Vagina (tissue), 2 donors: Measurements from ENCODE around the gene AGPAT2. TPM values are rescaled to one million over a fixed set of nuclear protein-coding genes. Genes with fewer than 3 reads are reported as not detected.

Experiments used
- DNase-seq, 2 donors: peaks; one replicate each; pipeline ENCODE4 v3.0.0-alpha.2; 2017; ENCODE audit errors: extremely low spot score in 2 of 2
- H3K27ac ChIP-seq: fragments of 200-600 bp; sonication (generic); one replicate; pipeline ENCODE4 v1.5.1; 2019
- H3K27me3 ChIP-seq: fragments of 200-600 bp; sonication (generic); one replicate; pipeline ENCODE4 v1.5.1; 2019
- H3K36me3 ChIP-seq, 2 donors: fragments of 200-600 bp; sonication (generic); one replicate each; pipeline ENCODE4 v1.5.1; 2017 to 2019
- H3K4me1 ChIP-seq: fragments of 200-600 bp; sonication (generic); one replicate; pipeline ENCODE4 v1.5.1; 2019
- H3K4me3 ChIP-seq, 2 donors: fragments of 200-600 bp; sonication (generic); 1 replicate in 1 of 2; 2 replicates in 1 of 2; pipeline ENCODE4 v1.5.1; 2016 to 2019
- H3K9me3 ChIP-seq: fragments of 200-600 bp; sonication (generic); one replicate; pipeline ENCODE4 v1.5.1; 2019
- POLR2A ChIP-seq, 2 donors: fragments of 450-650 bp; IDR thresholded peaks; one replicate each; pipeline ENCODE4 v1.6.1; 2017; ENCODE audit warnings: antibody characterized with exemption in 2 of 2, mild to moderate bottlenecking in 2 of 2, moderate library complexity in 2 of 2
- POLR2AphosphoS5 ChIP-seq, 2 donors: sonication (generic); formaldehyde crosslinking; IDR thresholded peaks; one replicate each; pipeline ENCODE4 v1.9.0; 2017; ENCODE audit warnings: antibody characterized with exemption in 2 of 2, mild to moderate bottlenecking in 2 of 2, low read depth in 1 of 2; ENCODE audit not compliant: insufficient read depth in 1 of 2
- intact Hi-C: fragments of 100-400 bp; cut with DNase I; formaldehyde crosslinking; loops from one replicate; pipeline ENCODE4 v1.15.1; 2023
- total RNA-seq: library from RNA; depleted of rRNA; stranded (reverse); fragments of >200 nt; gene quantifications from one replicate; pipeline ENCODE4 v1.2.3, GENCODE V29; 2016
- TF ChIP-seq, protein P1 (sequence below), 3 experiments: fragments of 450-650 bp in 2 of 3; fragments of 200-600 bp in 1 of 3; sonication (generic) in 1 of 3; IDR thresholded peaks; one replicate each; pipeline ENCODE4 v1.5.1; 2017 to 2019; ENCODE audit warnings: antibody characterized with exemption in 3 of 3, mild to moderate bottlenecking in 2 of 3, moderate library complexity in 2 of 3

AGPAT2 gene
- total RNA-seq, 1 donor from 2014 or later, result 87.2 TPM

DNA sequence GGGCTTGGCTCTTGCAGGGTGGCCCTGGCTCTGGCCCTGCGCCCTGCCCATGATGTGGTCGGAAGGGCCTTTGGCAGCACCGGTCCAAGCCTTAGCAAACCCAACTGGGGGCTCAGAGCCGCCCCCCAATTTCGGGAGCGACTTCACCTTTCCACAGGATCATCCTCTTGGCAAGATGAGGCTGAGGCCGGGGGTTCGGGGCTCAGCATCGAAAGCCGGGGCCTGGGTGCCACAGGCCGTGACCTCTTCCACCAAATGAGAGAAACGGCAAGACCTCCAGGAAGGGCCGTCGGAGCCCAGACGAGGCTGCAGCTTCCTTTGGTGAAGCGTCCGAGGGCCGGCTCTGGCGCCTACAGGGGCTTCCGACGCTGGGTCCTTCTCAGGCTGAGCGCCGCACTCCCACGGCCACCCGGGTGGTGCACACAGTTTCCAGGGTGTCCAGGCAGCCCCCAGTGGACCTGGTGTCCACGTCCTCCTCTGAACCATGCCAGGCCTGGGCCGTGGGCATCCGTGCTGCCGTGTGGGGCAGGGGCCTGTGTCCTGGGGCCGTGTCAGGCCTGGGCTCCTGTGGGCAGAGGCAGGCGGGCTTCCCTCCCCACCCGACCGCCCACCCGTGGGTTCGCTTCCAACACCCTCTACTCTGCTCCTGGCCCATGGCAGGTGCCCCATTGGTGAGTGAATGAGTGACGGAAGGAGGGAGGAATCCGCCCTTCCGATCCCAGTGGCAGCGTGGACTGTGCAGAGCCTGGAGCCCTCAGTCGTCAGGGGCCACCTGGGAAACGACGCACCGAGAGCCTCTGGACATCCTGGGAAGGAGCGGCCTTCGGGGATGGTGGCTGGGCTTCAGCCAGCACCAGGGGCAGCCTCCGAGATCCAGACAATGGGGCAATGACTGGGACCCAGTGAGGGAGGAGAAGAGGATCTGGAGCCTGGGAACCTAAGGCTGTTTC, 5.2 kb upstream of the AGPAT2 start:
- H3K9me3 ChIP-seq, result no peaks in the 10 kb centered on the region
- no peaks in the 10 kb centered on the region for H3K27me3 ChIP-seq
- TF ChIP-seq POLR2AphosphoS5 (IDR thresholded peaks at IDR 0.05; ENCODE audit: insufficient read depth in 1 of 2, low read depth in 1 of 2) (no peak), POLR2A (IDR thresholded peaks at IDR 0.05) (no peak)
- TF ChIP-seq, protein P1, sequence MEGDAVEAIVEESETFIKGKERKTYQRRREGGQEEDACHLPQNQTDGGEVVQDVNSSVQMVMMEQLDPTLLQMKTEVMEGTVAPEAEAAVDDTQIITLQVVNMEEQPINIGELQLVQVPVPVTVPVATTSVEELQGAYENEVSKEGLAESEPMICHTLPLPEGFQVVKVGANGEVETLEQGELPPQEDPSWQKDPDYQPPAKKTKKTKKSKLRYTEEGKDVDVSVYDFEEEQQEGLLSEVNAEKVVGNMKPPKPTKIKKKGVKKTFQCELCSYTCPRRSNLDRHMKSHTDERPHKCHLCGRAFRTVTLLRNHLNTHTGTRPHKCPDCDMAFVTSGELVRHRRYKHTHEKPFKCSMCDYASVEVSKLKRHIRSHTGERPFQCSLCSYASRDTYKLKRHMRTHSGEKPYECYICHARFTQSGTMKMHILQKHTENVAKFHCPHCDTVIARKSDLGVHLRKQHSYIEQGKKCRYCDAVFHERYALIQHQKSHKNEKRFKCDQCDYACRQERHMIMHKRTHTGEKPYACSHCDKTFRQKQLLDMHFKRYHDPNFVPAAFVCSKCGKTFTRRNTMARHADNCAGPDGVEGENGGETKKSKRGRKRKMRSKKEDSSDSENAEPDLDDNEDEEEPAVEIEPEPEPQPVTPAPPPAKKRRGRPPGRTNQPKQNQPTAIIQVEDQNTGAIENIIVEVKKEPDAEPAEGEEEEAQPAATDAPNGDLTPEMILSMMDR (IDR thresholded peaks at IDR 0.05), result no peak
- no peak overlapping the region for H3K27ac ChIP-seq
- DNase-seq, result no peak
- intact Hi-C loops, result no loop called here
- H3K4me3 ChIP-seq, result no peak overlapping the region
- H3K4me1 ChIP-seq, result peaks cover 22% of the 10 kb centered on the region
- H3K36me3 ChIP-seq, result no peaks in the 10 kb centered on the region

DNA sequence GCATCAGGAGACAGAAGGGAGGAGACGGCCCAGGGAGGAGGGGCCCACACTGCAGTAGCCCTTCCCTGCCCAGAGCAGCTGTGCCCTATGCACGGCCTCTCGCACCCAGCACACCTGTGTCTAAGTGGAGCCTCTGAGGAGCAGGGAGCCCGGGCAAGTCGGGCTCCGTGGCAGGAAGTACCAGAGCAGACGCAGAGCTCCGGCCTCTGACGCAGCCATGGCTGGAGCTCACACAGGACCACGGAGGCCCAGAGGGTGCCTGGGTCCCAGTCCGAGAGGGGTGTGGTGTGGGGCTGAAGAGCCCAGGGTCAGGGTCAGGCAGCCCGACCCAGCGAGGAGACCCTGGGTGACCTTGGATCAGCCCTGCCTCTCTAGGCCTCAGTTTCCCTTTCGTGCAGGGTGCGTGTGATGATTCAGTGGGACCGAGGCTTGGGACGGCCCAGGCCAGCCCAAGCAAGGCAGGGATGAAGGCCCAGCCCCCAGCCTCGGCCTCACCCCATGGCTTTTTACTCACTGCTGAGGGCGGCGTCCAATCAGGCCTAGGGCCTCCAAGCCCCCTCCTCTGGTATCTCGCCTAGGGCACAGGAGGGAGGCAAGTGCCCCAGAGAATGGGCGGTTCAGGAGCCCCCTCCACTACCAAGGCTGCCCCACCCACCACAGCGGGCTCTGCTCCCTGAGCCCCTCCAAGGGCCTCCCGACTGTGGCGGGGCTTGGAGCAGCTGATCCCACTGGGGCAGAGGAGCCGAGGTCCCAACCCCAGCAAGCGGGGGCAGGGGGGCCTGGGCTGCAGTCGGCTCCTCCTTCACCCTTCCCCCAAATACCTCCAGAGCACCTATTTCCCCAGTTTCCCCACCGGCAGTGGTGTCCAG, 4.3 kb upstream of the AGPAT2 start:
- intact Hi-C loops, result no loop called here

DNA sequence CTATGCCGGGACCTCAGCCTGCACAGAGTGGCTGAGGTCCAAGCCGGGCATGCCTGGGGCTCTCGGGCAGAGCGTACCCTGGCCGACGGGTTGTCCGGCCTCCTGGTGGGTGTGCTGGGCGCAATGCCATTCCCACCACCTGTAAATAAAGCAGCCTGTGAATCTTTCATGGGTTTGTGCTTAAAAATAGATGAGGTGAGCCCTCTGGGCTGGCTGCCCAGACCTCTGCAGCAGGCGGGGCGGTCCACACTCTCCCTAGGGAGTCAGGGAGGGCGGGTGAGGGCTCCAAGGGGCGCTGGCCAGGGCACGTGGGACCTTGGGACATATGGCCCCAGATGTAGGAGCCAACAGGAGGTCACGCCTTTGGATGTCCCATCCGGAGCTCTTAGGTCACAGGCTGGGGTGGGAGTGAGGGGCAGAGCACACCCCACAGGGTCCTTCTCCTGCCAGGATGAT, 3.6 kb upstream of the AGPAT2 start:
- no peak overlapping the region for H3K27ac ChIP-seq
- H3K4me1 ChIP-seq, result peaks cover 31% of the 10 kb centered on the region
- intact Hi-C loops, result no loop called here
- no peaks in the 10 kb centered on the region for H3K36me3 ChIP-seq
- DNase-seq, result no peak
- H3K27me3 ChIP-seq, result no peaks in the 10 kb centered on the region
- TF ChIP-seq, protein P1 (IDR thresholded peaks at IDR 0.05), result no peak
- no peak overlapping the region for H3K4me3 ChIP-seq
- H3K9me3 ChIP-seq, result no peaks in the 10 kb centered on the region

More for the DNA sequence above, 4.3 kb upstream of the AGPAT2 start:
- H3K27ac ChIP-seq, result no peak overlapping the region
- DNase-seq, result no peak
- TF ChIP-seq, protein P1 (IDR thresholded peaks at IDR 0.05), result no peak
- TF ChIP-seq POLR2AphosphoS5 (IDR thresholded peaks at IDR 0.05; ENCODE audit: insufficient read depth in 1 of 2, low read depth in 1 of 2) (no peak), POLR2A (IDR thresholded peaks at IDR 0.05) (no peak)
- H3K36me3 ChIP-seq, result no peaks in the 10 kb centered on the region
- peaks cover 24% of the 10 kb centered on the region for H3K4me1 ChIP-seq
- H3K4me3 ChIP-seq, result no peak overlapping the region
- no peaks in the 10 kb centered on the region for H3K9me3 ChIP-seq
- H3K27me3 ChIP-seq, result no peaks in the 10 kb centered on the region

DNA sequence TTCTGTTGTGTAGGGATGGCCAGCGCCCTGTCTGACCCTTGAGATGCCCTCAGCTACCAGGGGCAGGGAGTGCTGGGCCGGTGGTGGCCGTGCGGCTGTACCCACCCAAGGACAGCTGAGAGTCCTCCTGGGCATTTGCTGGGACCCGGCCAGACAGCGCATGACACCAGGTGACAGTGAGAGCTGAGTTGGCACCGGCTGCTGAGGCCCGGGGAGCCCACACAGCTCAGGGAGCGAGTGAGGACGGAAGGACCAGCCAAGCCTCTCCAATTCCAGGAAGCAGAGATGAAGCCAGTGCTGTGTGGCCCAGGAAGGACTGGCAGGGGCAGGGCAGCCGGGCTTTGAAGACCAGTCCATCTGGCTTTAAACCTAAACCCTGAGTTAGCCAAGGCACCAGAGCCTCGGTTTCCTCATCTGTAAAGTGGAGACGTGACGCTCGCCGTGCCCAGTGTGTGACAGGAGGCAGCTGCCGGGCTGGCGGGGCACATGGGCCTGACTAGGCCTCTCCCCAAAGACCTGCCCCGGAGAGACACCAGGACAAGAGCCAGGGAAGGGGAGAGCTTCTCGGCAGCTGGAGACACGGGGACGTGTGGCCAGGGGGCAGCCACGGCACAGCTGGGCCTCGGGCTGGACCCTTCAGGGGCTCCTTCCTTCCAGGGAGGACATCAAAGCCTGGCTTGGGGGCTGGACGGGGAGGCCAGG, 3.0 kb upstream of the AGPAT2 start:
- H3K4me1 ChIP-seq, result peaks cover 37% of the 10 kb centered on the region
- no peak for DNase-seq
- no peaks in the 10 kb centered on the region for H3K27me3 ChIP-seq
- H3K36me3 ChIP-seq, result no peaks in the 10 kb centered on the region
- TF ChIP-seq POLR2A (IDR thresholded peaks at IDR 0.05) (no peak), POLR2AphosphoS5 (IDR thresholded peaks at IDR 0.05; ENCODE audit: insufficient read depth in 1 of 2, low read depth in 1 of 2) (no peak)
- TF ChIP-seq, protein P1 (IDR thresholded peaks at IDR 0.05), result no peak
- H3K4me3 ChIP-seq, result no peak overlapping the region
- H3K27ac ChIP-seq, result no peak overlapping the region
- H3K9me3 ChIP-seq, result no peaks in the 10 kb centered on the region
- intact Hi-C loops, result no loop called here
